WTC11 (cell line): ENCODE measurements around the gene SH3PXD2A. TPM values are rescaled to one million over a fixed set of nuclear protein-coding genes. Genes with fewer than 3 reads are reported as not detected.

Experiments
- ATAC-seq: fragments of 200-7000 bp; cut with Tn5 transposase; 2 replicates; pipeline ENCODE4 v1.10.0; 2021; ENCODE audit warnings: mild to moderate bottlenecking, moderate library complexity
- CTCF ChIA-PET: fragments of 300-600 bp; sonication (Branson Sonifier 250); formaldehyde crosslinking; loops from one replicate; lab custom pipeline; 2021; ENCODE audit warnings: antibody characterized with exemption; lab: Charles Lee
- POLR2A ChIA-PET: fragments of 350-600 bp; sonication (Branson Sonifier 250); formaldehyde crosslinking; loops from one replicate; lab custom pipeline; 2021; ENCODE audit warnings: antibody characterized with exemption; lab: Charles Lee
- DNase-seq: peaks from one replicate; pipeline ENCODE4 v3.0.0; 2021; ENCODE audit warnings: low spot score
- H3K27ac Mint-ChIP-seq: 2 replicates; pipeline ENCODE4 v1.8.0; 2021; ENCODE audit warnings: mixed read lengths
- H3K27me3 Mint-ChIP-seq: 2 replicates; pipeline ENCODE4 v1.8.0; 2021; ENCODE audit warnings: low read depth, mild to moderate bottlenecking, moderate library complexity, mixed read lengths
- H3K36me3 Mint-ChIP-seq: 2 replicates; pipeline ENCODE4 v1.8.0; 2021; ENCODE audit warnings: mixed read lengths
- H3K4me1 Mint-ChIP-seq: 2 replicates; pipeline ENCODE4 v1.8.0; 2022; ENCODE audit warnings: mixed read lengths
- H3K4me3 Mint-ChIP-seq: 2 replicates; pipeline ENCODE4 v1.8.0; 2021; ENCODE audit warnings: mild to moderate bottlenecking, moderate library complexity, mixed read lengths
- H3K9me3 Mint-ChIP-seq: 2 replicates; pipeline ENCODE4 v1.8.0; 2021; ENCODE audit warnings: mixed read lengths
- AFF4 ChIP-seq: sonication (generic); formaldehyde crosslinking; IDR thresholded peaks from 2 replicates; pipeline ENCODE4 v1.8.1; 2023; ENCODE audit warnings: mild to moderate bottlenecking, missing genetic modification reagents, borderline replicate concordance
- ATF1 ChIP-seq: sonication (generic); formaldehyde crosslinking; IDR thresholded peaks from 2 replicates; pipeline ENCODE4 v1.8.1; 2023; ENCODE audit warnings: mild to moderate bottlenecking, moderate library complexity, missing genetic modification reagents
- EMX1 ChIP-seq: fragments of 250-450 bp; sonication (Bioruptor Pico); IDR thresholded peaks from 2 replicates; pipeline ENCODE4 v1.8.0; 2021; ENCODE audit warnings: mild to moderate bottlenecking
- FOXJ3 ChIP-seq: sonication (generic); formaldehyde crosslinking; IDR thresholded peaks from 2 replicates; pipeline ENCODE4 v1.9.0; 2021; ENCODE audit warnings: missing genetic modification reagents, mild to moderate bottlenecking, borderline replicate concordance
- FOXK1 ChIP-seq: sonication (generic); formaldehyde crosslinking; IDR thresholded peaks from 2 replicates; pipeline ENCODE4 v1.8.0; 2022; ENCODE audit warnings: mild to moderate bottlenecking, moderate library complexity, missing genetic modification reagents
- HMGA2 ChIP-seq: fragments of 250-450 bp; sonication (Bioruptor Pico); IDR thresholded peaks from 2 replicates; pipeline ENCODE4 v1.4.0; 2021; ENCODE audit warnings: mild to moderate bottlenecking, moderate library complexity
- IRF2 ChIP-seq: sonication (generic); formaldehyde crosslinking; IDR thresholded peaks from 2 replicates; pipeline ENCODE4 v1.8.0; 2022; ENCODE audit warnings: low read depth, missing genetic modification reagents, borderline replicate concordance
- NR2C2 ChIP-seq: sonication (generic); formaldehyde crosslinking; IDR thresholded peaks from 2 replicates; pipeline ENCODE4 v1.8.0; 2022; ENCODE audit warnings: mild to moderate bottlenecking, missing genetic modification reagents
- NR3C1 ChIP-seq: sonication (generic); formaldehyde crosslinking; conservative IDR thresholded peaks from 2 replicates; pipeline ENCODE4 v1.8.1; 2023; ENCODE audit warnings: low read depth, mild to moderate bottlenecking, missing genetic modification reagents
- OVOL2 ChIP-seq: fragments of 250-450 bp; sonication (Bioruptor Pico); IDR thresholded peaks from 2 replicates; pipeline ENCODE4 v1.9.0; 2021; ENCODE audit warnings: mild to moderate bottlenecking, borderline replicate concordance
- SMAD4 ChIP-seq: sonication (generic); formaldehyde crosslinking; IDR thresholded peaks from 2 replicates; pipeline ENCODE4 v1.8.0; 2022; ENCODE audit warnings: mild to moderate bottlenecking, missing genetic modification reagents
- ZNF121 ChIP-seq: sonication (generic); formaldehyde crosslinking; IDR thresholded peaks from 2 replicates; pipeline ENCODE4 v1.8.0; 2023; ENCODE audit warnings: missing genetic modification reagents
- ZNF232 ChIP-seq: sonication (generic); formaldehyde crosslinking; IDR thresholded peaks from 2 replicates; pipeline ENCODE4 v1.8.0; 2022; ENCODE audit warnings: mild to moderate bottlenecking, missing genetic modification reagents
- ZNF416 ChIP-seq: fragments of 250-450 bp; sonication (Bioruptor Pico); IDR thresholded peaks from 2 replicates; pipeline ENCODE4 v1.9.0; 2021; ENCODE audit warnings: mild to moderate bottlenecking, inconsistent platforms
- total RNA-seq: library from RNA; stranded (reverse); gene quantifications from 3 replicates; pipeline ENCODE4 v1.2.3, GENCODE V29; 2021
- TF ChIP-seq, protein P1 (sequence below): sonication (generic); formaldehyde crosslinking; IDR thresholded peaks from 2 replicates; pipeline ENCODE4 v1.8.1; 2022; ENCODE audit warnings: mild to moderate bottlenecking, missing genetic modification reagents, moderate library complexity, borderline replicate concordance
- TF ChIP-seq, protein P2 (sequence below): sonication (generic); formaldehyde crosslinking; IDR thresholded peaks from 2 replicates; pipeline ENCODE4 v1.8.0; 2022; ENCODE audit warnings: mild to moderate bottlenecking, missing genetic modification reagents
- TF ChIP-seq, protein P3 (sequence below): sonication (generic); formaldehyde crosslinking; IDR thresholded peaks from 2 replicates; pipeline ENCODE4 v1.8.1; 2023; ENCODE audit warnings: mild to moderate bottlenecking, missing genetic modification reagents, moderate library complexity

SH3PXD2A gene
- total RNA-seq, 1 experiment from 2014 or later: 15.7 TPM

DNA sequence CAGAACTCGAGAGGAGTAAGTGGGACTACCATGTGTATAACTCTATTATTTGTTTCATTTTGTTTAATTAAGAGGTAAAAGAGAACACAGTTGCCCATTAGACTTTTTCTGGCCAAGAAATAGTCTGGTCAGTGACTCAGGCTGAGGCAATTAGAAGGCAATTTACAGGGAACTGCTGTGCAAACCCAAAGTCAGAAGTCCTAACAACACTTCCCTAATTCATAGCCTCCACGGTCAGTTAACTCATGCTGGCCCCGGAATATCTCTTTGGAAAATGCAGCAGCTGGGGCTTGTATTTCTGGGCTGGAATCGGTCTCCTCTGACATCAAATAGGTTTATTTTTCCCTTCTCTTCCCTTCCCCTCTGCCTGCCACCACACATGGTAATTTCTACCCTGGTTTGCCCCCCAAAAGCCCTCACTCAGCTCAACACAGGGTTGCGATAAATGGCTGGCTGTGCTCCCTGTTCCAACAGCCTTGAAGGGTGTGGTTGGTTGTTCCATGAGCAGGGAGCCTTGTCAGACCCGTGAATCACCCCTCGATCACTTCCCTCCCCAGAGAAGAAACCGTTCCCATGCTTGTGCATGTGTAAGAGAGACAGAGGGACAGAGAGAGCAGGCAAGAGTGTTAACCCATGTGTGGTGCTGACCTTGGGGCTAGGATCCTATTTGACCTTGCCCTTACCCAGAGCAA is 5.3 kb downstream of the SH3PXD2A start:
- H3K9me3 Mint-ChIP-seq: no peaks in the 10 kb centered on the region
- H3K27me3 Mint-ChIP-seq: peaks cover 22% of the 10 kb centered on the region
- ATAC-seq (no peak), DNase-seq (no peak)
- peaks cover 42% of the 10 kb centered on the region for H3K4me1 Mint-ChIP-seq
- no peaks in the 10 kb centered on the region for H3K36me3 Mint-ChIP-seq
- ChIA-PET CTCF (no interaction called here), POLR2A (no interaction called here)
- TF ChIP-seq ZNF416 (CRISPR knock-in tag) (no peak), SMAD4 (CRISPR knock-in tag) (no peak), HMGA2 (CRISPR knock-in tag) (no peak), FOXK1 (CRISPR knock-in tag) (no peak), NR2C2 (CRISPR knock-in tag) (no peak), ZNF232 (CRISPR knock-in tag) (no peak), FOXJ3 (CRISPR knock-in tag) (no peak), NR3C1 (CRISPR knock-in tag) (no peak), IRF2 (CRISPR knock-in tag) (no peak), ZNF121 (CRISPR knock-in tag) (no peak), ATF1 (CRISPR knock-in tag) (no peak), OVOL2 (no peak)
- TF ChIP-seq, protein P1, sequence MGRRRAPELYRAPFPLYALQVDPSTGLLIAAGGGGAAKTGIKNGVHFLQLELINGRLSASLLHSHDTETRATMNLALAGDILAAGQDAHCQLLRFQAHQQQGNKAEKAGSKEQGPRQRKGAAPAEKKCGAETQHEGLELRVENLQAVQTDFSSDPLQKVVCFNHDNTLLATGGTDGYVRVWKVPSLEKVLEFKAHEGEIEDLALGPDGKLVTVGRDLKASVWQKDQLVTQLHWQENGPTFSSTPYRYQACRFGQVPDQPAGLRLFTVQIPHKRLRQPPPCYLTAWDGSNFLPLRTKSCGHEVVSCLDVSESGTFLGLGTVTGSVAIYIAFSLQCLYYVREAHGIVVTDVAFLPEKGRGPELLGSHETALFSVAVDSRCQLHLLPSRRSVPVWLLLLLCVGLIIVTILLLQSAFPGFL (CRISPR knock-in tag): no peak
- TF ChIP-seq, protein P2, sequence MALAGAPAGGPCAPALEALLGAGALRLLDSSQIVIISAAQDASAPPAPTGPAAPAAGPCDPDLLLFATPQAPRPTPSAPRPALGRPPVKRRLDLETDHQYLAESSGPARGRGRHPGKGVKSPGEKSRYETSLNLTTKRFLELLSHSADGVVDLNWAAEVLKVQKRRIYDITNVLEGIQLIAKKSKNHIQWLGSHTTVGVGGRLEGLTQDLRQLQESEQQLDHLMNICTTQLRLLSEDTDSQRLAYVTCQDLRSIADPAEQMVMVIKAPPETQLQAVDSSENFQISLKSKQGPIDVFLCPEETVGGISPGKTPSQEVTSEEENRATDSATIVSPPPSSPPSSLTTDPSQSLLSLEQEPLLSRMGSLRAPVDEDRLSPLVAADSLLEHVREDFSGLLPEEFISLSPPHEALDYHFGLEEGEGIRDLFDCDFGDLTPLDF (CRISPR knock-in tag): no peak
- H3K4me3 Mint-ChIP-seq: no peak overlapping the region
- no peak overlapping the region for H3K27ac Mint-ChIP-seq

- DNase-seq (no peak), ATAC-seq (peak; percentile 15; the same call in 1 of the 2 replicates)
- ChIA-PET CTCF (interaction anchor here (1.1 to 2.7 kb wide), 6 partner anchors 12 to 163 kb away, joined by 4 to 14 read pairs (median 8); no protein-coding TSS in a partner anchor), POLR2A (no interaction called here)
- Mint-ChIP-seq H3K27ac (no peak overlapping the region), H3K9me3 (no peaks in the 10 kb centered on the region), H3K4me3 (no peak overlapping the region), H3K36me3 (no peaks in the 10 kb centered on the region), H3K4me1 (peaks cover 44% of the 10 kb centered on the region), H3K27me3 (peaks cover 17% of the 10 kb centered on the region)
- TF ChIP-seq, protein P3, sequence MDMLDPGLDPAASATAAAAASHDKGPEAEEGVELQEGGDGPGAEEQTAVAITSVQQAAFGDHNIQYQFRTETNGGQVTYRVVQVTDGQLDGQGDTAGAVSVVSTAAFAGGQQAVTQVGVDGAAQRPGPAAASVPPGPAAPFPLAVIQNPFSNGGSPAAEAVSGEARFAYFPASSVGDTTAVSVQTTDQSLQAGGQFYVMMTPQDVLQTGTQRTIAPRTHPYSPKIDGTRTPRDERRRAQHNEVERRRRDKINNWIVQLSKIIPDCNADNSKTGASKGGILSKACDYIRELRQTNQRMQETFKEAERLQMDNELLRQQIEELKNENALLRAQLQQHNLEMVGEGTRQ: peak; percentile 17; the same call in 1 of the 2 replicates
- no peak for TF ChIP-seq EMX1
These were observed 6.0 kb downstream of the SH3PXD2A start for GRCh38 chr10:103849212-103849877.

DNA sequence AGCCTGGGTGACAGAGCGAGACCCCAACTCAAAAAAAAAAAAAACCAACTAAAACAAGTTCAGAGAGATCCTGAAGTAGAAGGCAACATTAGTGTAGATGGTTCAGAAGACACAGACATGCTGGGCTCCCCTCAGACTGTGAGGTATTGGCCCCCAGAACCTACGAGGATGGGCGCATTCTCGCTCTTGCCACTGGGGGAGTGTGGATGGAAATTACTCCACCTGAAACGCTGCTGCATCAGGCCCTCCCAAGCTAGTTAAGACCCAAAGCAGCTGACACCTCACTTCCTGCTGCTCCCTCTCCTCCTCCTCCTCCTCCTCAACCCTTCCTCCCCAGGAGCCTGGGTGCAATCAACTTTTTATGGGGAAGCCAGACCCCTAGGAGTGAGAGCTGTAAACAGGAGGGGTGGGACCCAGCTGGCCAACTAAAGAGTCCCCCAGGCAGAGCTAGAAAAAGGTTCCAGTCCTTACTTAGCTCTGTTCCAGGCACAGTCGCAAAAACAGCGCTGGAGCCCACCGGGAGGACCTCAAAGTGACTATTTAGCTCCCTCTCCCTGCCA is 7.4 kb downstream of the SH3PXD2A start:
- ChIA-PET POLR2A (interaction anchor here (0.5 to 0.7 kb wide), 3 partner anchors 19 to 212 kb away, joined by 3 to 4 read pairs (median 4); no protein-coding TSS in a partner anchor), CTCF (interaction anchor here (0.6 to 3.0 kb wide), 26 partner anchors 8 to 496 kb away, joined by 3 to 21 read pairs (median 4); partner anchors contain the start of gene SFR1)
- DNase-seq (peak; percentile 63), ATAC-seq (peak; percentile 91)
- no peak overlapping the region for H3K4me3 Mint-ChIP-seq
- peaks cover 34% of the 10 kb centered on the region for H3K4me1 Mint-ChIP-seq
- no peaks in the 10 kb centered on the region for H3K9me3 Mint-ChIP-seq
- peaks cover 4% of the 10 kb centered on the region for H3K27me3 Mint-ChIP-seq
- no peak for TF ChIP-seq AFF4 (CRISPR knock-in tag)
- 0 out of 2 replicates have a peak, but pooled peaks have one; percentile 22 for TF ChIP-seq ZNF121 (CRISPR knock-in tag)
- H3K36me3 Mint-ChIP-seq: no peaks in the 10 kb centered on the region
- H3K27ac Mint-ChIP-seq: no peak overlapping the region
